T-cell (primary cell): ENCODE measurements around the gene SEMA4D. TPM values are rescaled to one million over a fixed set of nuclear protein-coding genes. Genes with fewer than 3 reads are reported as not detected.
"Not testable (repeated sequence)": the region's sequence is repeated elsewhere in the genome, so short reads cannot be mapped to it uniquely, and the experiment has no call there.

Experiments used
- ATAC-seq, 4 experiments: fragments of 200-7000 bp in 3 of 4; fragments of 150-1000 bp in 1 of 4; cut with Tn5 transposase; replicated peaks in 1 of 4; 1 replicate in 3 of 4; 2 replicates in 1 of 4; pipeline ENCODE4 v1.10.0; 2021; ENCODE audit warnings: moderate library complexity in 3 of 4, mild to moderate bottlenecking in 2 of 4, moderate number of reproducible peaks in 1 of 4
- CTCF ChIA-PET, 2 donors: fragments of 300-600 bp; sonication (Branson Sonifier 250); formaldehyde crosslinking; loops; one replicate each; lab custom pipeline; 2022; ENCODE audit warnings: antibody characterized with exemption in 2 of 2; lab: Charles Lee
- POLR2A ChIA-PET, 2 donors: fragments of 300-600 bp; sonication (Branson Sonifier 250); formaldehyde crosslinking; loops; one replicate each; lab custom pipeline; 2022; ENCODE audit warnings: antibody characterized with exemption in 2 of 2; lab: Charles Lee
- DNase-seq, 35 experiments: peaks; one replicate each; pipeline versions ENCODE4 v3.0.0 to v3.0.0-alpha.2; 2013 to 2023
- H3K27ac ChIP-seq: one replicate; pipeline ENCODE4 v1.5.1; 2013; ENCODE audit warnings: low read length
- H3K27me3 ChIP-seq, 2 experiments: replicated peaks in 1 of 2; 1 replicate in 1 of 2; 2 replicates in 1 of 2; pipeline versions ENCODE4 v1.6.1 to v1.7.0; 2013; ENCODE audit warnings: low read length in 1 of 2, mixed read lengths in 1 of 2; ENCODE audit not compliant: control insufficient read depth in 2 of 2, insufficient read depth in 2 of 2; ENCODE audit errors: extremely low read depth in 1 of 2
- H3K36me3 ChIP-seq, 2 donors: 1 replicate in 1 of 2; 2 replicates in 1 of 2; pipeline versions ENCODE4 v1.6.1 to v1.7.0; 2013; ENCODE audit warnings: low read length in 1 of 2; ENCODE audit not compliant: control insufficient read depth in 2 of 2, insufficient read depth in 1 of 2; ENCODE audit errors: extremely low read depth in 1 of 2
- H3K4me1 ChIP-seq, 2 experiments: 1 replicate in 1 of 2; 2 replicates in 1 of 2; pipeline versions ENCODE4 v1.6.1 to v1.7.0; 2013; ENCODE audit warnings: low read length in 2 of 2, mixed read lengths in 1 of 2; ENCODE audit not compliant: insufficient read depth in 2 of 2, control insufficient read depth in 1 of 2; ENCODE audit errors: extremely low read depth in 1 of 2
- H3K4me3 ChIP-seq, 2 donors: 1 replicate in 1 of 2; 2 replicates in 1 of 2; pipeline versions ENCODE4 v1.5.1 to v1.7.0; 2013; ENCODE audit warnings: mild to moderate bottlenecking in 2 of 2, low read length in 1 of 2, moderate library complexity in 1 of 2; ENCODE audit not compliant: control insufficient read depth in 1 of 2; ENCODE audit errors: extremely low read depth in 1 of 2
- H3K9me3 ChIP-seq: 2 replicates; pipeline ENCODE4 v1.7.0; 2013
- H3K27ac Mint-ChIP-seq, 2 donors: one replicate each; pipeline ENCODE4 v1.8.0; 2020 to 2021; ENCODE audit warnings: mild to moderate bottlenecking in 2 of 2, mixed read lengths in 2 of 2
- H3K27me3 Mint-ChIP-seq, 2 donors: one replicate each; pipeline ENCODE4 v1.8.0; 2021 to 2022; ENCODE audit warnings: mixed read lengths in 2 of 2
- H3K36me3 Mint-ChIP-seq: one replicate; pipeline ENCODE4 v1.8.0; 2021; ENCODE audit warnings: mixed read lengths
- H3K4me1 Mint-ChIP-seq, 3 donors: one replicate each; pipeline ENCODE4 v1.8.0; 2020 to 2022; ENCODE audit warnings: mixed read lengths in 3 of 3, mild to moderate bottlenecking in 1 of 3
- H3K4me3 Mint-ChIP-seq, 3 donors: one replicate each; pipeline ENCODE4 v1.8.0; 2020 to 2022; ENCODE audit warnings: mild to moderate bottlenecking in 3 of 3, mixed read lengths in 3 of 3, moderate library complexity in 3 of 3
- H3K9me3 Mint-ChIP-seq, 3 donors: one replicate each; pipeline ENCODE4 v1.8.0; 2020 to 2022; ENCODE audit warnings: mixed read lengths in 3 of 3
- WGBS: methylation state at CpG from one replicate; pipeline ENCODE4 v1.1.5; 2013; ENCODE audit warnings: missing lambda C conversion rate; ENCODE audit not compliant: insufficient coverage; 5-methylcytosine and 5-hydroxymethylcytosine counted together
- total RNA-seq, 35 experiments: library from RNA in 6 of 35; stranded (reverse) in 6 of 35; fragments of 120-200 nt in 1 of 35; gene quantifications; one replicate each; pipeline versions ENCODE4 v1.2.1 to v1.2.4 and lab custom pipeline; 2013 to 2026

The SEMA4D gene
- total RNA-seq, 5 donors from 2014 or later (not counting 1 experiment from before 2014, with no cell fraction given), result 347 to 585 (median 434) TPM

GRCh38 chr9:89479669-89480011, 18.3 kb downstream of the SEMA4D start:
- H3K27me3 Mint-ChIP-seq, ATAC-seq, H3K27me3 ChIP-seq, H3K9me3 ChIP-seq, H3K9me3 Mint-ChIP-seq: not testable (repeated sequence)
- H3K4me3 ChIP-seq, result peak overlapping the region in 1 of 2 donors; percentile 43
- no CpG with 5 or more reads among the region's 17 CpGs for whole genome bisulfite sequencing
- Mint-ChIP-seq H3K36me3 (peaks cover 44% of the 10 kb centered on the region), H3K4me1 (peaks cover 92 to 95% (median 94%) of the 10 kb centered on the region in 3 donors), H3K4me3 (peak overlapping the region; percentile 80 to 86 (median 81)), H3K27ac (peak overlapping the region; percentile 97 to 98)
- ChIA-PET CTCF (interaction anchor here (1.2 to 1.5 kb wide), 3 partner anchors 9 to 69 kb away, joined by 3 to 5 read pairs (median 4); no protein-coding TSS in a partner anchor), POLR2A (interaction anchor here in 1 of 2 donors (1.3 kb wide), 1 partner anchor 11 kb away, joined by 3 read pairs; no protein-coding TSS in a partner anchor)
- DNase-seq, result peak in 5 of 35 experiments; percentile 32 to 55 (median 41)
- peak overlapping the region; percentile 74 for H3K27ac ChIP-seq
- peaks cover 80 to 95% of the 10 kb centered on the region in 2 experiments for H3K4me1 ChIP-seq
- peaks cover 0 to 20% of the 10 kb centered on the region in 2 donors for H3K36me3 ChIP-seq

GRCh38 chr9:89478821-89479668, 18.9 kb downstream of the SEMA4D start:
- Mint-ChIP-seq H3K4me1 (peaks cover 92 to 95% (median 94%) of the 10 kb centered on the region in 3 donors), H3K4me3 (peak overlapping the region; percentile 80 to 86 (median 81)), H3K27me3 (no peaks in the 10 kb centered on the region), H3K9me3 (peaks cover 0 to 4% (median 0%) of the 10 kb centered on the region in 3 donors), H3K36me3 (peaks cover 44% of the 10 kb centered on the region), H3K27ac (peak overlapping the region; percentile 97 to 98)
- ATAC-seq (no peak), DNase-seq (no peak)
- peaks cover 83 to 93% of the 10 kb centered on the region in 2 experiments for H3K4me1 ChIP-seq
- H3K27ac ChIP-seq, result peak overlapping the region; percentile 74
- peaks cover 0 to 26% of the 10 kb centered on the region in 2 donors for H3K36me3 ChIP-seq
- H3K27me3 ChIP-seq, result no peaks in the 10 kb centered on the region
- POLR2A ChIA-PET, result interaction anchor here in 1 of 2 donors (0.5 to 1.3 kb wide), 2 partner anchors 11 to 16 kb away, joined by 3 read pairs; no protein-coding TSS in a partner anchor
- peak overlapping the region; percentile 41 to 43 for H3K4me3 ChIP-seq
- 30% methylated on average over 12 of the region's 16 CpGs for WGBS
- CTCF ChIA-PET, result interaction anchor here (1.2 to 1.5 kb wide), 3 partner anchors 10 to 70 kb away, joined by 3 to 5 read pairs (median 4); no protein-coding TSS in a partner anchor
- H3K9me3 ChIP-seq, result no peaks in the 10 kb centered on the region

GRCh38 chr9:89477811-89478630, 19.9 kb downstream of the SEMA4D start:
- no peaks in the 10 kb centered on the region for H3K27me3 Mint-ChIP-seq
- peaks cover 74 to 92% of the 10 kb centered on the region in 2 experiments for H3K4me1 ChIP-seq
- H3K4me1 Mint-ChIP-seq, result peaks cover 92 to 95% (median 94%) of the 10 kb centered on the region in 3 donors
- peak overlapping the region; percentile 43 to 53 for H3K4me3 ChIP-seq
- peak overlapping the region; percentile 63 for H3K27ac ChIP-seq
- peak; percentile 55 to 63 (median 56) for ATAC-seq
- no peaks in the 10 kb centered on the region for H3K27me3 ChIP-seq
- peak overlapping the region; percentile 97 to 98 for H3K27ac Mint-ChIP-seq
- peaks cover 51% of the 10 kb centered on the region for H3K36me3 Mint-ChIP-seq
- ChIA-PET CTCF (interaction anchor here in 1 of 2 donors (1.3 kb wide), 1 partner anchor 61 kb away, joined by 4 read pairs; no protein-coding TSS in a partner anchor), POLR2A (no interaction called here)
- no peaks in the 10 kb centered on the region for H3K9me3 ChIP-seq
- peaks cover 0 to 4% (median 0%) of the 10 kb centered on the region in 3 donors for H3K9me3 Mint-ChIP-seq
- peaks cover 0 to 30% of the 10 kb centered on the region in 2 donors for H3K36me3 ChIP-seq
- peak overlapping the region; percentile 80 to 86 (median 81) for H3K4me3 Mint-ChIP-seq
- peak in 22 of 35 experiments; percentile 36 to 71 (median 49) for DNase-seq
- WGBS, result 10% methylated on average over 8 of the region's 9 CpGs

- Mint-ChIP-seq H3K4me1 (peaks cover 92 to 94% (median 93%) of the 10 kb centered on the region in 3 donors), H3K9me3 (peaks cover 0 to 4% (median 0%) of the 10 kb centered on the region in 3 donors), H3K4me3 (peak overlapping the region; percentile 80 to 86 (median 81)), H3K27ac (peak overlapping the region; percentile 97 to 98), H3K27me3 (no peaks in the 10 kb centered on the region), H3K36me3 (peaks cover 58% of the 10 kb centered on the region)
- H3K27me3 ChIP-seq, result no peaks in the 10 kb centered on the region
- DNase-seq (peak in 23 of 35 experiments; percentile 39 to 80 (median 53)), ATAC-seq (peak; percentile 40 to 67 (median 43))
- 7% methylated on average over 3 of the region's 7 CpGs for WGBS
- H3K4me3 ChIP-seq, result peak overlapping the region; percentile 43 to 53
- ChIA-PET CTCF (no interaction called here), POLR2A (no interaction called here)
- H3K36me3 ChIP-seq, result peaks cover 0 to 35% of the 10 kb centered on the region in 2 donors
- H3K27ac ChIP-seq, result peak overlapping the region; percentile 63
- H3K4me1 ChIP-seq, result peaks cover 68 to 92% of the 10 kb centered on the region in 2 experiments
- no peaks in the 10 kb centered on the region for H3K9me3 ChIP-seq
Observed at GRCh38 chr9:89477384-89477783, 20.5 kb downstream of the SEMA4D start.

- H3K27me3 Mint-ChIP-seq, result no peaks in the 10 kb centered on the region
- POLR2A ChIA-PET, result no interaction called here
- H3K27ac Mint-ChIP-seq, result peak overlapping the region; percentile 97 to 98
Observed at GRCh38 chr9:89476546-89476945, 21.4 kb downstream of the SEMA4D start.

More at GRCh38 chr9:89476546-89476945, 21.4 kb downstream of the SEMA4D start:
- Mint-ChIP-seq H3K4me1 (peaks cover 91 to 92% (median 92%) of the 10 kb centered on the region in 3 donors), H3K4me3 (peak overlapping the region; percentile 80 to 86 (median 81)), H3K9me3 (peaks cover 0 to 4% (median 0%) of the 10 kb centered on the region in 3 donors), H3K36me3 (peaks cover 60% of the 10 kb centered on the region)
- Histone ChIP-seq H3K27ac (peak overlapping the region; percentile 63), H3K36me3 (peaks cover 0 to 41% of the 10 kb centered on the region in 2 donors), H3K4me3 (peak overlapping the region; percentile 43 to 53), H3K9me3 (no peaks in the 10 kb centered on the region), H3K4me1 (peaks cover 68 to 92% of the 10 kb centered on the region in 2 experiments), H3K27me3 (no peaks in the 10 kb centered on the region)
- DNase-seq, result no peak
- 52% methylated on average over 6 of the region's 7 CpGs for WGBS
- CTCF ChIA-PET, result no interaction called here
- ATAC-seq, result no peak
